Stimulated activated CD4-positive, alpha-beta T cell treated with anti-CD3 and anti-CD28 coated beads, Interleukin-4, amount 100 ng/mL, for 24 hours (primary cell): ENCODE results near the gene SBF2.

ENCODE experiments used
- DNase-seq: peaks from one replicate; pipeline ENCODE4 v3.0.0-alpha.2; 2020

Gene SBF2

GRCh38 chr11:9790703-9791102 is 503.3 kb downstream of the SBF2 start:
- DNase-seq, result no peak

GRCh38 chr11:9789910-9790309 is 504.1 kb downstream of the SBF2 start:
- no peak for DNase-seq

GRCh38 chr11:9787981-9788521 is 506.0 kb downstream of the SBF2 start:
- DNase-seq, result no peak

GRCh38 chr11:9787260-9787659 is 506.8 kb downstream of the SBF2 start:
- no peak for DNase-seq

- no peak for DNase-seq
Observed at GRCh38 chr11:9784602-9785315, 509.3 kb downstream of the SBF2 start.

GRCh38 chr11:9783986-9784385 is 510.0 kb downstream of the SBF2 start:
- no peak for DNase-seq

- DNase-seq, result no peak
Observed at GRCh38 chr11:9780929-9781328, 513.1 kb downstream of the SBF2 start.

- DNase-seq, result no peak
Observed at GRCh38 chr11:9777525-9777924, 516.5 kb downstream of the SBF2 start.

GRCh38 chr11:9777066-9777465 is 517.0 kb downstream of the SBF2 start:
- no peak for DNase-seq

GRCh38 chr11:9776203-9776602 is 517.8 kb downstream of the SBF2 start:
- no peak for DNase-seq

- DNase-seq, result no peak
Observed at GRCh38 chr11:9775398-9775779, 518.6 kb downstream of the SBF2 start.

- DNase-seq, result no peak
Observed at GRCh38 chr11:9774591-9775397, 519.2 kb downstream of the SBF2 start.

GRCh38 chr11:9774109-9774508 is 519.9 kb downstream of the SBF2 start:
- no peak for DNase-seq

- DNase-seq, result no peak
Observed at GRCh38 chr11:9773524-9773923, 520.5 kb downstream of the SBF2 start.

GRCh38 chr11:9772218-9772617 is 521.8 kb downstream of the SBF2 start:
- DNase-seq, result no peak

- no peak for DNase-seq
Observed at GRCh38 chr11:9771071-9771511, 522.9 kb downstream of the SBF2 start.

GRCh38 chr11:9769621-9770020 is 524.4 kb downstream of the SBF2 start:
- DNase-seq, result no peak

GRCh38 chr11:9765320-9766101 is 528.5 kb downstream of the SBF2 start:
- DNase-seq, result no peak

- no peak for DNase-seq
Observed at GRCh38 chr11:9763301-9763700, 530.7 kb downstream of the SBF2 start.

- DNase-seq, result no peak
Observed at GRCh38 chr11:9762531-9762930, 531.5 kb downstream of the SBF2 start.

GRCh38 chr11:9761441-9761945 is 532.5 kb downstream of the SBF2 start:
- no peak for DNase-seq

- no peak for DNase-seq
Observed at GRCh38 chr11:9760193-9760575, 533.8 kb downstream of the SBF2 start.
